Measurements from ENCODE around the gene WDHD1. TPM values are rescaled to one million over a fixed set of nuclear protein-coding genes. Genes with fewer than 3 reads are reported as not detected.

The WDHD1 gene
- total RNA-seq, 1 donor from 2014 or later: 9.4 TPM

GRCh38 chr14:54890788-54891187 is 136.1 kb downstream of the WDHD1 start:
- Histone ChIP-seq H3K9me3 (ENCODE audit: control insufficient read depth in 3 of 3, low read length in 3 of 3) (no peaks in the 10 kb centered on the region), H3K27ac (ENCODE audit: low read depth, low read length) (no peak overlapping the region), H3K36me3 (ENCODE audit: control insufficient read depth in 3 of 3, insufficient read depth in 3 of 3, low read length in 3 of 3) (no peaks in the 10 kb centered on the region), H3K27me3 (ENCODE audit: control insufficient read depth in 3 of 3, insufficient read depth in 3 of 3, low read length in 3 of 3) (no peaks in the 10 kb centered on the region), H3K4me3 (ENCODE audit: low read length in 3 of 3) (no peak overlapping the region), H3K4me1 (ENCODE audit: control insufficient read depth in 3 of 3, insufficient read depth in 3 of 3, low read length in 3 of 3) (no peaks in the 10 kb centered on the region), H3K9ac (ENCODE audit: low read depth in 1 of 3, low read length in 3 of 3) (no peak overlapping the region)

GRCh38 chr14:54889919-54890318 is 137.0 kb downstream of the WDHD1 start:
- Histone ChIP-seq H3K4me1 (ENCODE audit: control insufficient read depth in 3 of 3, insufficient read depth in 3 of 3, low read length in 3 of 3) (no peaks in the 10 kb centered on the region), H3K27ac (ENCODE audit: low read depth, low read length) (no peak overlapping the region)

More at GRCh38 chr14:54889919-54890318, 137.0 kb downstream of the WDHD1 start:
- Histone ChIP-seq H3K9me3 (ENCODE audit: control insufficient read depth in 3 of 3, low read length in 3 of 3) (no peaks in the 10 kb centered on the region), H3K4me3 (ENCODE audit: low read length in 3 of 3) (no peak overlapping the region), H3K27me3 (ENCODE audit: control insufficient read depth in 3 of 3, insufficient read depth in 3 of 3, low read length in 3 of 3) (no peaks in the 10 kb centered on the region), H3K36me3 (ENCODE audit: control insufficient read depth in 3 of 3, insufficient read depth in 3 of 3, low read length in 3 of 3) (no peaks in the 10 kb centered on the region), H3K9ac (ENCODE audit: low read depth in 1 of 3, low read length in 3 of 3) (no peak overlapping the region)

Other genes with a start within 250 kb of the WDHD1 start
- 9.9 TPM for gene GCH1, start 124.3 kb downstream of the WDHD1 start, total RNA-seq
- gene SOCS4, start 137 bp upstream of the WDHD1 start, total RNA-seq: 9.4 TPM
- 20.9 TPM for gene MAPK1IP1L, start 24.5 kb upstream of the WDHD1 start, total RNA-seq
- 32.4 TPM for gene LGALS3, start 102.2 kb upstream of the WDHD1 start, total RNA-seq
- gene DLGAP5, start 164.5 kb upstream of the WDHD1 start, total RNA-seq: 4.2 TPM
- 24.5 TPM for gene FBXO34, start 244.3 kb upstream of the WDHD1 start, total RNA-seq